ENCODE results near the gene TTC7B.

Gene TTC7B

GRCh38 chr14:90665321-90666000 is 150.8 kb downstream of the TTC7B start:
- DNase-seq = no peak
- no peak overlapping the region for H3K9ac ChIP-seq (ENCODE audit: low read length)
- no peaks in the 10 kb centered on the region for H3K79me2 ChIP-seq (ENCODE audit: control insufficient read depth, insufficient read depth, low read length, poor library complexity)
- H2AK5ac ChIP-seq (ENCODE audit: low read length) = no peak overlapping the region
- H3K79me1 ChIP-seq (ENCODE audit: low read length) = no peaks in the 10 kb centered on the region
- H2AFZ ChIP-seq (ENCODE audit: insufficient read depth, low read length, poor library complexity) = no peak overlapping the region
- no peak overlapping the region for H4K12ac ChIP-seq (ENCODE audit: low read depth, low read length)
- H3K4me1 ChIP-seq (ENCODE audit: control insufficient read depth in 1 of 2, insufficient read depth in 2 of 2, low read length in 2 of 2) = peaks cover 2 to 3% of the 10 kb centered on the region in 2 experiments
- H3K4me2 ChIP-seq (ENCODE audit: low read length) = no peak overlapping the region
- no peaks in the 10 kb centered on the region for H3K9me3 ChIP-seq (ENCODE audit: insufficient read depth, low read depth, low read length)
- H3K14ac ChIP-seq (ENCODE audit: low read length) = no peak overlapping the region
- H2BK12ac ChIP-seq (ENCODE audit: low read length) = no peak overlapping the region
- H3K27me3 ChIP-seq (ENCODE audit: insufficient read depth, low read length) = no peaks in the 10 kb centered on the region
- no CpG with 5 or more reads among the region's 9 CpGs for WGBS (ENCODE audit: extremely low coverage, insufficient coverage, insufficient read length)
- no peak overlapping the region for H3K27ac ChIP-seq (ENCODE audit: low read depth, low read length)
- H3K18ac ChIP-seq (ENCODE audit: low read length) = no peak overlapping the region
- no peak overlapping the region for H2BK120ac ChIP-seq (ENCODE audit: insufficient read depth, low read length, poor library complexity)
- no peak overlapping the region for H4K91ac ChIP-seq (ENCODE audit: low read depth, low read length)
- H4K8ac ChIP-seq (ENCODE audit: low read depth, low read length) = no peak overlapping the region
- no peak overlapping the region for H2BK5ac ChIP-seq (ENCODE audit: low read depth, low read length, poor library complexity)
- no peak overlapping the region for H3K4ac ChIP-seq (ENCODE audit: low read depth, low read length)
- H3K23ac ChIP-seq (ENCODE audit: low read length) = no peak overlapping the region
- H3K4me3 ChIP-seq (ENCODE audit: low read depth, low read length) = no peak overlapping the region
- peaks cover 3 to 4% of the 10 kb centered on the region in 2 experiments for H3K36me3 ChIP-seq (ENCODE audit: control insufficient read depth in 1 of 2, insufficient read depth in 2 of 2, low read length in 2 of 2)

GRCh38 chr14:90664911-90665310 is 151.3 kb downstream of the TTC7B start:
- WGBS (ENCODE audit: extremely low coverage, insufficient coverage, insufficient read length) = no CpG with 5 or more reads among the region's 1 CpG

DNA sequence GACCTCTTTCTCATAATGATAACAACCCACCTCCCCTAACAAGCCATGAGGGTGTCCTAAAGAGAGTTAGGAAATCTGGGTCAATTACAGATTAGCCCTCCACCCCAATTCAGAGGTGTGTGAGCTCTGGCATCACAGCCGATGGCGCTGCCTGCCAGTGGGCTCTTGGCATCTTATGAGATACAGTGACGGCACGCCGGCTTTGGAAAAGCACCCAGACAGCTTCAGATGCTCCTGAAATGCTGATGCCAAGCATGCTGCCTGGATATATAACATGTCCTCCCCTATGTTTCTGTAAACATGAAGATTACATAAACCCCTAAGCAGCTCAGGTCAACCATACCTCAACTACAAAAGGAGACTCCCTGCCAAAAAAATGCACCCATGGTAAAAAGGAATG is 152.6 kb downstream of the TTC7B start:
- no peak overlapping the region for H3K4me3 ChIP-seq (ENCODE audit: low read depth, low read length)
- no peak overlapping the region for H3K14ac ChIP-seq (ENCODE audit: low read length)
- H3K9ac ChIP-seq (ENCODE audit: low read length) = no peak overlapping the region
- peaks cover 2 to 4% of the 10 kb centered on the region in 2 experiments for H3K36me3 ChIP-seq (ENCODE audit: control insufficient read depth in 1 of 2, insufficient read depth in 2 of 2, low read length in 2 of 2)
- no peak for DNase-seq
- no CpG with 5 or more reads among the region's 5 CpGs for WGBS (ENCODE audit: extremely low coverage, insufficient coverage, insufficient read length)
- H3K27ac ChIP-seq (ENCODE audit: low read depth, low read length) = no peak overlapping the region
- no peak overlapping the region for H2AFZ ChIP-seq (ENCODE audit: insufficient read depth, low read length, poor library complexity)
- H4K8ac ChIP-seq (ENCODE audit: low read depth, low read length) = no peak overlapping the region
- no peak overlapping the region for H3K18ac ChIP-seq (ENCODE audit: low read length)
- H3K27me3 ChIP-seq (ENCODE audit: insufficient read depth, low read length) = no peaks in the 10 kb centered on the region
- no peak overlapping the region for H3K4ac ChIP-seq (ENCODE audit: low read depth, low read length)
- no peak overlapping the region for H2BK5ac ChIP-seq (ENCODE audit: low read depth, low read length, poor library complexity)
- H3K4me1 ChIP-seq (ENCODE audit: control insufficient read depth in 1 of 2, insufficient read depth in 2 of 2, low read length in 2 of 2) = peaks cover 9% of the 10 kb centered on the region in 2 experiments
- no peaks in the 10 kb centered on the region for H3K79me2 ChIP-seq (ENCODE audit: control insufficient read depth, insufficient read depth, low read length, poor library complexity)
- H2BK120ac ChIP-seq (ENCODE audit: insufficient read depth, low read length, poor library complexity) = no peak overlapping the region
- no peak overlapping the region for H4K12ac ChIP-seq (ENCODE audit: low read depth, low read length)
- no peak overlapping the region for H4K91ac ChIP-seq (ENCODE audit: low read depth, low read length)
- no peak overlapping the region for H2BK12ac ChIP-seq (ENCODE audit: low read length)
- peaks cover 3% of the 10 kb centered on the region for H3K79me1 ChIP-seq (ENCODE audit: low read length)
- H3K9me3 ChIP-seq (ENCODE audit: insufficient read depth, low read depth, low read length) = no peaks in the 10 kb centered on the region
- no peak overlapping the region for H3K23ac ChIP-seq (ENCODE audit: low read length)
- H2AK5ac ChIP-seq (ENCODE audit: low read length) = no peak overlapping the region
- no peak overlapping the region for H3K4me2 ChIP-seq (ENCODE audit: low read length)

More at GRCh38 chr14:90664911-90665310, 151.3 kb downstream of the TTC7B start:
- no peak overlapping the region for H2AK5ac ChIP-seq (ENCODE audit: low read length)
- DNase-seq = no peak
- no peak overlapping the region for H4K91ac ChIP-seq (ENCODE audit: low read depth, low read length)
- no peak overlapping the region for H3K4me2 ChIP-seq (ENCODE audit: low read length)
- H2BK120ac ChIP-seq (ENCODE audit: insufficient read depth, low read length, poor library complexity) = no peak overlapping the region
- no peak overlapping the region for H2BK5ac ChIP-seq (ENCODE audit: low read depth, low read length, poor library complexity)
- H3K4me1 ChIP-seq (ENCODE audit: control insufficient read depth in 1 of 2, insufficient read depth in 2 of 2, low read length in 2 of 2) = peaks cover 2 to 3% of the 10 kb centered on the region in 2 experiments
- H3K9me3 ChIP-seq (ENCODE audit: insufficient read depth, low read depth, low read length) = no peaks in the 10 kb centered on the region
- H3K23ac ChIP-seq (ENCODE audit: low read length) = no peak overlapping the region
- peaks cover 2 to 4% of the 10 kb centered on the region in 2 experiments for H3K36me3 ChIP-seq (ENCODE audit: control insufficient read depth in 1 of 2, insufficient read depth in 2 of 2, low read length in 2 of 2)
- no peak overlapping the region for H4K12ac ChIP-seq (ENCODE audit: low read depth, low read length)
- no peak overlapping the region for H2AFZ ChIP-seq (ENCODE audit: insufficient read depth, low read length, poor library complexity)
- H3K18ac ChIP-seq (ENCODE audit: low read length) = no peak overlapping the region
- peak overlapping the region; percentile 35 for H3K4me3 ChIP-seq (ENCODE audit: low read depth, low read length)
- no peak overlapping the region for H3K9ac ChIP-seq (ENCODE audit: low read length)
- H3K14ac ChIP-seq (ENCODE audit: low read length) = no peak overlapping the region
- H3K27me3 ChIP-seq (ENCODE audit: insufficient read depth, low read length) = no peaks in the 10 kb centered on the region
- no peak overlapping the region for H2BK12ac ChIP-seq (ENCODE audit: low read length)
- H3K27ac ChIP-seq (ENCODE audit: low read depth, low read length) = no peak overlapping the region
- H3K4ac ChIP-seq (ENCODE audit: low read depth, low read length) = no peak overlapping the region
- H3K79me2 ChIP-seq (ENCODE audit: control insufficient read depth, insufficient read depth, low read length, poor library complexity) = no peaks in the 10 kb centered on the region
- H4K8ac ChIP-seq (ENCODE audit: low read depth, low read length) = no peak overlapping the region
- no peaks in the 10 kb centered on the region for H3K79me1 ChIP-seq (ENCODE audit: low read length)

DNA sequence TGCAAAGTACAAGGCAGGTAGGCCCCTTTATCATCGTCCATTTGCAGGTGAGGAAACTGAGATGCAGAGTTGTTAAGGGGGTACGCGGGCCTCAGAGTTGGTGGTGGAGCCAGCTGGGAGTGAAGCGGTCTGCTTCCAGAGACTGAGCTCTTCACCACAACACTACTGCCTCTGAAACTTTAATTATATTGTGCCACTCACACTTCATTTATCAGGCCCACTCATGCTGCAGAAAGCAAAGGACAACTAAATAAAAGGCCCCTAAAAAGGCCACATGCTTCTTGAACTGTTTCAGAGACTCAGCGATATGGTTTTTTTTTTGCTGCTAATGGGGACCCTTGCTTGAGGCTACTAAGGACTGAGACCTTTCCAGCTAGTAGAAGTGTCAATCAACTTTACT is 153.1 kb downstream of the TTC7B start:
- no peaks in the 10 kb centered on the region for H3K9me3 ChIP-seq (ENCODE audit: insufficient read depth, low read depth, low read length)
- no peak overlapping the region for H2AFZ ChIP-seq (ENCODE audit: insufficient read depth, low read length, poor library complexity)
- no CpG with 5 or more reads among the region's 5 CpGs for WGBS (ENCODE audit: extremely low coverage, insufficient coverage, insufficient read length)

More for the DNA sequence above, 153.1 kb downstream of the TTC7B start:
- H3K4me2 ChIP-seq (ENCODE audit: low read length) = no peak overlapping the region
- no peak overlapping the region for H3K9ac ChIP-seq (ENCODE audit: low read length)
- H4K12ac ChIP-seq (ENCODE audit: low read depth, low read length) = no peak overlapping the region
- no peak overlapping the region for H3K23ac ChIP-seq (ENCODE audit: low read length)
- H3K4me3 ChIP-seq (ENCODE audit: low read depth, low read length) = no peak overlapping the region
- H3K14ac ChIP-seq (ENCODE audit: low read length) = no peak overlapping the region
- H3K27ac ChIP-seq (ENCODE audit: low read depth, low read length) = no peak overlapping the region
- H3K79me2 ChIP-seq (ENCODE audit: control insufficient read depth, insufficient read depth, low read length, poor library complexity) = no peaks in the 10 kb centered on the region
- no peaks in the 10 kb centered on the region for H3K27me3 ChIP-seq (ENCODE audit: insufficient read depth, low read length)
- no peak overlapping the region for H2AK5ac ChIP-seq (ENCODE audit: low read length)
- peaks cover 12 to 13% of the 10 kb centered on the region in 2 experiments for H3K4me1 ChIP-seq (ENCODE audit: control insufficient read depth in 1 of 2, insufficient read depth in 2 of 2, low read length in 2 of 2)
- peaks cover 2 to 4% of the 10 kb centered on the region in 2 experiments for H3K36me3 ChIP-seq (ENCODE audit: control insufficient read depth in 1 of 2, insufficient read depth in 2 of 2, low read length in 2 of 2)
- no peak overlapping the region for H3K18ac ChIP-seq (ENCODE audit: low read length)
- H4K91ac ChIP-seq (ENCODE audit: low read depth, low read length) = no peak overlapping the region
- no peak overlapping the region for H4K8ac ChIP-seq (ENCODE audit: low read depth, low read length)
- no peak overlapping the region for H2BK12ac ChIP-seq (ENCODE audit: low read length)
- DNase-seq = no peak
- H2BK5ac ChIP-seq (ENCODE audit: low read depth, low read length, poor library complexity) = no peak overlapping the region
- H3K79me1 ChIP-seq (ENCODE audit: low read length) = peaks cover 3% of the 10 kb centered on the region
- no peak overlapping the region for H2BK120ac ChIP-seq (ENCODE audit: insufficient read depth, low read length, poor library complexity)
- H3K4ac ChIP-seq (ENCODE audit: low read depth, low read length) = no peak overlapping the region

Data from trophoblast cell (in vitro differentiated cells and primary cell).